AG04449 (cell line): ENCODE measurements around the gene CEACAM21.

Source experiments
- CTCF ChIA-PET: fragments of 350-600 bp; formaldehyde crosslinking; extraction: SDS; loops from one replicate; lab custom pipeline; 2021; ENCODE audit warnings: antibody characterized with exemption; lab: Yijun Ruan, JAX
- POLR2A ChIA-PET: fragments of 400-600, 350-600 bp; formaldehyde crosslinking; extraction: SDS; loops from one replicate; lab custom pipeline; 2020; ENCODE audit warnings: antibody characterized with exemption, inconsistent platforms; lab: Yijun Ruan, JAX
- DNase-seq: peaks from one replicate; pipeline ENCODE4 v3.0.0-alpha.2; 2010; ENCODE audit warnings: low read depth, low spot score
- H3K4me3 ChIP-seq: 2 replicates; pipeline ENCODE4 v1.5.1; 2011; ENCODE audit warnings: low read depth, mild to moderate bottlenecking, control low read depth, low read length
- CTCF ChIP-seq: IDR thresholded peaks from one replicate; pipeline ENCODE4 v1.5.1; 2011; ENCODE audit warnings: mild to moderate bottlenecking, moderate library complexity, low read length, control low read depth, inconsistent platforms; ENCODE audit not compliant: insufficient read depth; ENCODE audit errors: missing control alignments

Gene CEACAM21

DNA sequence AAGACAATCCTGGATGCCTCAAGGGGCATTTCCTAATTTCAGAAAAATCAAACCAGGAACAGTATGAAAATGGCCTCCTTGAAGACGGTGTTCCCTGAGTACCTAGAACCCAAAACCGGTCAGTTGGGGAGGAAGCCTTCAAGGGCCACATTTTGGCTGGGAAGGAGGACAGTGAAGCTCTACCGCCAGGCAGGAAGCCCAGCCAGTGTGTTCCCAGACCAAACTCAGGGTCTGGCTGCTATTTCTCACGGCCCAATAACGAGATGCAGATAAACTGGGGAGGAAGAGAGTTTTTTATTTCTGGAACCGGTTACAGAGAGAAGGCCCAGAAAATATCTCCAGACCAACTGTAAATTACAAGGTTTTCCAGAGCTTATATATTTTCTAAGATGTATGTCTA is 24.3 kb upstream of the CEACAM21 start:
- CTCF ChIA-PET, result no interaction called here
- POLR2A ChIA-PET, result no interaction called here

DNA sequence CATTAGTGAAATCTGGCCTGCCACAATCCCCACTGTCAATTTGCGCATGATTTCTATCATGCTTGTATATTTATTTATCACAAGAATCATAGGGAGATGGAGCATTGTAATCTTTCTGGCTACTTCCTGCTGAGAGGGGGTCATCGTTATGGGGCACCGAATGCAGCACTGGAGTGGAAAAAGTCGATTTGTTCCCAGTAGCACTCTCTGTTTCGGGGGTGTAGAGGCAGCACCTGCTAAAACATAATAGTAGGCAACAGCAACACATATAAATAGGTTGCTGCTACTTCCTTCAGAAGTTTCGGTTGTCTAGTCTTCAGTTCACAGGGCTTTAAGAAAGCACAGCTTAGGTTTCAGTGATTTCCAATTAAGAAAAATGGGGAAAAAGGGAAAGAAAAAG is 23.4 kb upstream of the CEACAM21 start:
- CTCF ChIA-PET, result no interaction called here
- no peak overlapping the region for H3K4me3 ChIP-seq
- DNase-seq, result no peak

More for the DNA sequence above, 24.3 kb upstream of the CEACAM21 start:
- no peak for TF ChIP-seq CTCF
- no peak for DNase-seq
- H3K4me3 ChIP-seq, result no peak overlapping the region

DNA sequence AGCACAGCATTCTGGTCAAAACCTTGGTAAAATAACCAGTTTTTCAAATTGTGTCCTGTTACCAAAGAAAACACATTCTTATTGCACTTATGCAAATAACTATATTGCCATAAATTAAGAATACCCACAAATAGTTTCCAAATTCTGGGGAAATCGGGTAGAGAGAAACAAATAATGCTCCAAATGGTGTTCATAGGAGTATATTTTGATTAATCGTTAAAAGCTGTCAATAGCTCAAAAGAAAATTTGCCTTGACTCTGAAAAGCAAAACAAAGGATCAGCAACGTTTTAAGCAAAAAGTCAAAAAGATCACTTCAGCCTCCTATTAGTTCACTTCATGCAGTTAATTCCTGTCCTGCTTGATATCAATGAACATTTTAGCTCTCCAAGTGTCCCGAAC is 22.2 kb upstream of the CEACAM21 start:
- CTCF ChIA-PET, result interaction anchor here (2.3 kb wide), 1 partner anchor 16 kb away, joined by 9 read pairs; no protein-coding TSS in a partner anchor
- no peak overlapping the region for H3K4me3 ChIP-seq
- POLR2A ChIA-PET, result no interaction called here
- no peak for TF ChIP-seq CTCF
- DNase-seq, result no peak

More for the DNA sequence above, 23.4 kb upstream of the CEACAM21 start:
- POLR2A ChIA-PET, result no interaction called here
- TF ChIP-seq CTCF, result no peak

- no peak for DNase-seq
- no peak overlapping the region for H3K4me3 ChIP-seq
- no peak for TF ChIP-seq CTCF
- CTCF ChIA-PET, result interaction anchor here (0.8 to 2.3 kb wide), 3 partner anchors 9 to 106 kb away, joined by 3 to 9 read pairs (median 9); no protein-coding TSS in a partner anchor
- POLR2A ChIA-PET, result no interaction called here
These were observed 21.1 kb upstream of the CEACAM21 start for GRCh38 chr19:41554907-41555306.

DNA sequence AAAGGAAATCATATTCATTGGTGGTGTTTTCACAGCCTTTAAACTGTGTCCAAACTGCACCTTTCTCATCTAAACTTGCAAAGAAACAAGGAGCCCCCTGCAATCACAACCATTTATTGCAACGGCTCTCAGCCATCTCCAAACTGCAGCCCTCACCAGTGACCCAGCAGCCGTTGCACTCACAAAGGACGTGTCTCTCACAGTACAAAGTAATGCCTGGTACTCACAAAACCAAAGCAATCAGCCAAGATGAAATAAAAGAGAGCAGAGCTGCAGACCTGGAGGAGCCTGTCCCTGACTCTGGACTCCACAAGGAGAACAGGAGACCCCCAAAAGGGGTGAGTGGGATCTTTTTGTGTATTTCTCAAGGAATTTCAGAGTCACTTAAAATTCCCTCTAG is 20.2 kb upstream of the CEACAM21 start:
- DNase-seq, result no peak
- H3K4me3 ChIP-seq, result no peak overlapping the region
- CTCF ChIA-PET, result interaction anchor here (5.2 kb wide), 1 partner anchor 16 kb away, joined by 40 read pairs; no protein-coding TSS in a partner anchor
- POLR2A ChIA-PET, result no interaction called here
- TF ChIP-seq CTCF, result no peak

- TF ChIP-seq CTCF, result no peak
- DNase-seq, result no peak
- ChIA-PET CTCF (interaction anchor here (0.8 to 13.9 kb wide), 14 partner anchors 9 to 258 kb away, joined by 3 to 255 read pairs (median 6); partner anchors contain the start of gene DMAC2), POLR2A (no interaction called here)
- no peak overlapping the region for H3K4me3 ChIP-seq
These were observed 12.0 kb upstream of the CEACAM21 start for GRCh38 chr19:41563854-41564514.
